B cell (primary cell): ENCODE measurements around the gene POLR2F.

ENCODE experiments used
- CTCF ChIP-seq: fragments of 200-600 bp; IDR thresholded peaks from one replicate; pipeline ENCODE4 v1.8.0; 2022; ENCODE audit warnings: antibody characterized with exemption, mild to moderate bottlenecking
- EZH2 ChIP-seq: IDR thresholded peaks from 2 replicates; pipeline ENCODE4 v1.6.1; 2012; ENCODE audit warnings: borderline replicate concordance, low read depth, mild to moderate bottlenecking, moderate library complexity, low read length; ENCODE audit not compliant: insufficient read depth, poor library complexity, severe bottlenecking

GRCh38 chr22:37994049-37994448 is 40.5 kb downstream of the POLR2F start:
- no peak for TF ChIP-seq CTCF
- TF ChIP-seq EZH2 = no peak
